ENCODE data around the gene IRS1. TPM values are rescaled to one million over a fixed set of nuclear protein-coding genes. Genes with fewer than 3 reads are reported as not detected.

The IRS1 gene
- total RNA-seq, 4 donors from 2014 or later, result 17.4 to 39.0 (median 25.3) TPM

- no peaks in the 10 kb centered on the region for H3K27me3 ChIP-seq
- H3K4me1 ChIP-seq, result peaks cover 0 to 76% (median 24%) of the 10 kb centered on the region in 3 donors
- ATAC-seq, result no peak
- peak overlapping the region; percentile 28 to 89 for H3K4me3 ChIP-seq
- WGBS, 2 donors (ENCODE audit: low coverage in 1 of 2), result 100% methylated on average over 1 of the region's 26 CpGs; no CpG with 5 or more reads in 1 of the 2 donors
- peaks cover 0 to 8% of the 10 kb centered on the region in 2 donors for H3K36me3 ChIP-seq
- no peak for TF ChIP-seq EP300 (IDR thresholded peaks at IDR 0.05)
- TF ChIP-seq POLR2AphosphoS5 (IDR thresholded peaks at IDR 0.05), result no peak
- peak in 2 of 4 experiments; percentile 24 to 27 for TF ChIP-seq CTCF (IDR thresholded peaks at IDR 0.05)
- no peak for TF ChIP-seq POLR2A (IDR thresholded peaks at IDR 0.05)
- H3K9me3 ChIP-seq, result no peaks in the 10 kb centered on the region
- peak overlapping the region; percentile 29 to 95 (median 94) for H3K27ac ChIP-seq
These were observed 4.2 kb downstream of the IRS1 start for GRCh38 chr2:226795281-226796011.

- Histone ChIP-seq H3K4me3 (peak overlapping the region; percentile 28 to 89), H3K4me1 (peaks cover 0 to 76% (median 22%) of the 10 kb centered on the region in 3 donors), H3K27me3 (no peaks in the 10 kb centered on the region), H3K9me3 (no peaks in the 10 kb centered on the region), H3K27ac (peak overlapping the region; percentile 29 to 95 (median 94)), H3K36me3 (peaks cover 0 to 8% of the 10 kb centered on the region in 2 donors)
- no peak for ATAC-seq
- no peak for TF ChIP-seq POLR2A (IDR thresholded peaks at IDR 0.05)
- no peak for TF ChIP-seq EP300 (IDR thresholded peaks at IDR 0.05)
- peak in 1 of 4 experiments; percentile 26 for TF ChIP-seq CTCF (IDR thresholded peaks at IDR 0.05)
- TF ChIP-seq POLR2AphosphoS5 (IDR thresholded peaks at IDR 0.05), result peak; percentile 43
- WGBS, 2 donors (ENCODE audit: low coverage in 1 of 2), result 7 to 15% methylated on average over 4 to 7 of the region's 9 CpGs
These were observed 4.9 kb downstream of the IRS1 start for GRCh38 chr2:226794751-226795171.

GRCh38 chr2:226794196-226794661, 5.4 kb downstream of the IRS1 start:
- Histone ChIP-seq H3K4me1 (peaks cover 0 to 81% (median 25%) of the 10 kb centered on the region in 3 donors), H3K27me3 (no peaks in the 10 kb centered on the region), H3K9me3 (no peaks in the 10 kb centered on the region), H3K36me3 (peaks cover 0 to 8% of the 10 kb centered on the region in 2 donors), H3K4me3 (peak overlapping the region; percentile 28 to 89), H3K27ac (peak overlapping the region; percentile 29 to 95 (median 94))
- TF ChIP-seq CTCF (IDR thresholded peaks at IDR 0.05) (no peak), EP300 (IDR thresholded peaks at IDR 0.05) (no peak), POLR2AphosphoS5 (IDR thresholded peaks at IDR 0.05) (no peak), POLR2A (IDR thresholded peaks at IDR 0.05) (no peak)
- 7 to 21% methylated on average over 4 of the region's 4 CpGs for WGBS, 2 donors (ENCODE audit: low coverage in 1 of 2)
- no peak for ATAC-seq

- peaks cover 0 to 87% (median 25%) of the 10 kb centered on the region in 3 donors for H3K4me1 ChIP-seq
- 18 to 23% methylated on average over 2 of the region's 2 CpGs for WGBS, 2 donors (ENCODE audit: low coverage in 1 of 2)
- peak overlapping the region; percentile 28 to 89 for H3K4me3 ChIP-seq
- no peak for ATAC-seq
- H3K36me3 ChIP-seq, result peaks cover 0 to 8% of the 10 kb centered on the region in 2 donors
- H3K27ac ChIP-seq, result peak overlapping the region; percentile 29 to 95 (median 94)
- H3K27me3 ChIP-seq, result no peaks in the 10 kb centered on the region
- no peak for TF ChIP-seq POLR2AphosphoS5 (IDR thresholded peaks at IDR 0.05)
- no peak for TF ChIP-seq EP300 (IDR thresholded peaks at IDR 0.05)
- TF ChIP-seq POLR2A (IDR thresholded peaks at IDR 0.05), result no peak
- TF ChIP-seq CTCF (IDR thresholded peaks at IDR 0.05), result no peak
- no peaks in the 10 kb centered on the region for H3K9me3 ChIP-seq
These were observed 6.0 kb downstream of the IRS1 start for GRCh38 chr2:226793646-226794045.
